ENCODE results near the gene INKA2.
"Not testable (repeated sequence)": the region's sequence is repeated elsewhere in the genome, so short reads cannot be mapped to it uniquely, and the experiment has no call there.

The INKA2 gene

DNA sequence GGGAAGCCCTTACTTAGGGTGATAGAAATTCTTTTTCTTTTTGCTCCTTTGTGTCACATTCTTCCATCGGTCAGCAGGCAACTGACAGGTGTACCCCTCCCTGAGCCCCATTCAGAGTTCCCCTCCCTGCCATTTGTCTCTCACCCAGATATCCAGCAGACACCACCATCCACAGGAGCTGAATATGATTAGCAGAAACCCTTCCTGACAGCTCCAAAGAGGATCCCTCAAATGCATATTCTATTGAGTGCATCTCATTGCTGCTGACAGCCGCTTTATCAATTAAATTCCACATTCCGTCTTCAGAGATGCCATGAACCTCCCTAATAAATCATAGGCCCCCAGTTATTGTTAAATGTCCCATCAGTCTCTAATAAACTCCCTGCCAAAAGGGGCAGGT lies 10.4 kb upstream of the INKA2 start:
- DNase-seq = no peak

DNA sequence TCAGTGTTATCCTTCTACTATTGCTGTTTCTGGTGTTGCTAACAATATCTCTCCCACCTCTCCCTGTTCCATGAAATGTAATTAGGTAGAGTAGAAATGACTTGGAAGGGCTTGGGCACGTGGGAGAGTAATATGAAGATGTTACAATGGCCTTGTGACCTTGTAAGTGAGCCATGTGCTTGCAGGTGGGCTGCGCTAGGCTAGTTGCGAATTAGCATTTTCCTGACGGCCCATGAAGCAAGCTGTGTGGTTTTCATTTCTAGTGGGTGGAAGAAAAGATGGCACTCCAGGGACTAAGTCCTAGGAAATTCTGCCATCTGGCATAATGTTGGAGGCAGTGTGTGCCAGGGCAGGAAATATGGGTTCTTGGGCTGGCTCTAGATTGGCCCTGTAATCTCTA lies 8.8 kb upstream of the INKA2 start:
- DNase-seq = no peak

DNA sequence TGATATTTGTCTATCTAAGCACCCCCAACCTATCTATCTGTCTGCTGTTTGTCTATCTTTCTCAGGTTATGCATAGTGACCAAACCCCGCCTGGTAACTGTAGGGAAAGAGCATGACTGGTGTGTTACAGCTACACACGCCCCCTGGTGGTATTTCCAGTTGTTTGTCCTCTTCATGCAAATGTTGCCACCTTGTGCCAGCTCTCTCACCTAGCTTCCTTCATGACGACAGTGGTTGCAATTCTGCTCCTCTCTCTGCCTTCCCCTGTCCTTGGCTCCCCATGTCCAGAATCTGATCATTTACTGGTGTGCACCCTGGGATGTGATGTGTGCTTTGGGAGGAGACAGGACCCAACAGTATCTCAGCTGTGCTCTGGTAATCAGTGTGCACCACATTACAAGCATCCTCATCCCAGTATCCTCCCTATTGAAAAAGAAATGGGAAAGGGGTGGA lies 8.1 kb upstream of the INKA2 start:
- DNase-seq = peak in 4 of 6 experiments; percentile 21 to 34 (median 26)

DNA sequence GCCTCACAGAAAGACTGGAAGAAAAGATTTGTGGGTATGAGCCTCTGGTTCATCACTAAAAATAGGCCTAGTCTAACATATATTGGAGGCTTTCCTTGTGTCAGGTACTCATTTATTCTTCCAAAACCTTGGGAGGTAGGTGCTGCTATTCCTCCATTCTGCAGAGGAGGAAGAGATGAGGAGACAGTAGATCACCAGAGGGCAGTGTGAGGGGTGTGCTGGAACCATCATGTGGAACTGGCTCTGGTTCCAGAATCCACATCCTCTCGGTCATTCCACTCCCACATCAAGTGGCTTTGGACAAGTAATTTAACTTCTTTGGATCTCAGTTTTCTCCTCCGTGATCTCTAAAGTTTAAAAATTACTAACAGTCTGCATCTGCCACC lies 7.4 kb upstream of the INKA2 start:
- no peak for DNase-seq

DNA sequence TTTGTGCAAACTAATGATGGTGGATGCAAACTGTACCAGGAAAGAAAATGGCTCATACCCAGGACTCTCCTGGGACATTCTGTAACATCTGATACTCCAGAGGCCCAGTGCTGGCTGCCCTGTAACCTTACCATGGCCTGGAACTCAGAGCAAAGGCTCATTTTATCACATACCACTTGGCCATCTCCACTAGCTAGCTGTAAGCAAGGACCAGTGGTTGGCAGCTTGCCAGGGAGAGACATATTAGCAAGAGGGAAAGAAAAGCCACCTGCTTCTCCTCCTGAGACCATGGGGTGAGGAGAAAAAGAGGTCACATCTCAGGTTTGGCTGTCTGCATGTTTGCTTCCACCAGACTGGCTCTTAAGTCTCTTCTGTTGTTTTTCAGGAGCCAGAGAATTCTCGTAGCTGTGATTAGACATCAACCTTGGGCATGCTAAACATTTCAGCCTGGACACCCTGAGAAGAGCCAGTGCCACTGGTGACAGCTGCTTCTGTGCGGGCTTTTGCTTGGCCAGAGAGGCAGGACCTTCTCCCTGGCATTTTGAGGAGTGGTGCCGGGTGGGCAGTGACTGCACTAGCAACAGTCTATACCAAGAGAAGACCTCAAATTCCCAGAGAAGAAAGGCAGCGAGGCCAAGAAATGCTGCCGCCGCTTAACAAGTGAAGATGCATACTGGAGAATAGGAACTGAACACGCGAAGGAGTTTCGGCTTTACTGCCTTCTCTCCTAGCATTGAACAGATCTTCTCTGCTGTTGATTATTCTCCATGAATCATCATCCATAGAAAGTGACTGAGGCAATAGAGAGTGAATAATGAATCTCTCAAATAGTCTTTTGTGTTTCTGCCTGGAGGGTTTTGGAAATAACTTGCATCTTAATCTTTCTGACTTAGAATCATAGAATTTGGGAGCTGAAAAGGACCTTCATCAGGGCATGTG lies 6.7 kb upstream of the INKA2 start:
- no peak for DNase-seq

DNA sequence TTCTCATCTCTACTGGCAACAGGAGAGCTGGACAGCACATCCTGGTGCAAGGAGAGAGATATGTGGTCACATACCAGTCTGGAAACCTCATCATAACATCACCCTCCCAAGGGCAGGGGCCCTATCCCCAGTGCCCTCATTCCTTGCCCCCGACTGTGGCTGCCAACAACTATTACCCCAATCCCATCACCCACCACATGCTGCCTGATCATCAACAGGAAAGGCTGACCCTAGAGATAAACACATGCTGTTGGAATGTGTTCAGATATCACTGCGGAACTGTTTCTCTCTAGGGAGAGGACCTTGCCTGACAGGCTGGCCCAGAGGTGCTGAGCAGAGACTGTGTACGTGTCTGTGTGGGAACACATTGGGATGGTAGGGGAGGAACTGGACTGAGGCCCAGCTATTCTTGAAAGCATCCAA lies 4.5 kb upstream of the INKA2 start:
- DNase-seq = no peak

DNA sequence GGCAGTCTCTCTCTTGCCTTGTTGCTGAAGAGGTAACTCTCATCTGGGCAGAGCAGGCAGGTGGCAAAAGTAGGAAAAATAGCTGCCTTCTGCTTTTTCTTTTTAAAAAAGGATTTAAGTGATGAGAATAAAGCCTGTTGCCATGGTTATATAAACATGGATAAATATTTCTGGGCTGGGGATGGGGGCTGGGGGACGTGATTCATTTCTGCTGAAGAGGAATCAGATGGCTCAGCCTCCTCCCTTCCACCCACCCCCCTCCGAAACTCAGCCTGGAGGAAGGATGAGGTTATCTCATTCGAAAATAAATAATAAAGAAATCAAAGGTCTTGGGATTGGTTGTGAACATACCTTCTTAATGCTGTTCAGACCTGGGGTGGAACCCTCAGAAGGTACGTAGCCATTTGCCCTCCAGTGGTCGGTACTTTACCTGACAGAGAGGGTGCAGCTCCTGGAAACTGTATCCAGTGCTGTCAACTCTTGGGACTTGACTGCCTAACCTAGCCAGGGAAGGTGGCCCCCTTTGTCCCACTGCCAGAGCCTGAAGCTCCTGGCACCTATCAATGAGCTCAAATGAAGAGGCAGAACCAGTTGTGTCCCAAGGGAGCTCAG lies 3.8 kb upstream of the INKA2 start:
- no peak for DNase-seq

DNA sequence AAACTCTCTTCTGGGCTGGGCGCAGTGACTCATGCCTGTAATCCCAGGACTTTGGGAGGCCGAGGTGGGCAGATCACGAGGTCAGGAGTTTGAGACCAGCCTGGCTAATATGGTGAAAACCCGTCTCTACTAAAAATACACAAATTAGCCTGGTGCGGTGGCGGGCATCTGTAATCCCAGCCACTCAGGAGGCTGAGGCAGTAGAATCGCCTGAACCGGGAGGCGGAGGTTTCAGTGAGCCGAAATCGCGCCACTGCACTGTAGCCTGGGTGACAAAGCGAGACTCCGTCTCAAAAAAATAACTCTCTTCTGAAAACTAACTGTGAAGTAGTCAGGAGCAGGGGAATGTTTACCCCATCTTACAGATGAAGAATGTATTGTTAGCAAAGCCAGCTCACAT lies 3.1 kb upstream of the INKA2 start:
- not testable (repeated sequence) for DNase-seq

DNA sequence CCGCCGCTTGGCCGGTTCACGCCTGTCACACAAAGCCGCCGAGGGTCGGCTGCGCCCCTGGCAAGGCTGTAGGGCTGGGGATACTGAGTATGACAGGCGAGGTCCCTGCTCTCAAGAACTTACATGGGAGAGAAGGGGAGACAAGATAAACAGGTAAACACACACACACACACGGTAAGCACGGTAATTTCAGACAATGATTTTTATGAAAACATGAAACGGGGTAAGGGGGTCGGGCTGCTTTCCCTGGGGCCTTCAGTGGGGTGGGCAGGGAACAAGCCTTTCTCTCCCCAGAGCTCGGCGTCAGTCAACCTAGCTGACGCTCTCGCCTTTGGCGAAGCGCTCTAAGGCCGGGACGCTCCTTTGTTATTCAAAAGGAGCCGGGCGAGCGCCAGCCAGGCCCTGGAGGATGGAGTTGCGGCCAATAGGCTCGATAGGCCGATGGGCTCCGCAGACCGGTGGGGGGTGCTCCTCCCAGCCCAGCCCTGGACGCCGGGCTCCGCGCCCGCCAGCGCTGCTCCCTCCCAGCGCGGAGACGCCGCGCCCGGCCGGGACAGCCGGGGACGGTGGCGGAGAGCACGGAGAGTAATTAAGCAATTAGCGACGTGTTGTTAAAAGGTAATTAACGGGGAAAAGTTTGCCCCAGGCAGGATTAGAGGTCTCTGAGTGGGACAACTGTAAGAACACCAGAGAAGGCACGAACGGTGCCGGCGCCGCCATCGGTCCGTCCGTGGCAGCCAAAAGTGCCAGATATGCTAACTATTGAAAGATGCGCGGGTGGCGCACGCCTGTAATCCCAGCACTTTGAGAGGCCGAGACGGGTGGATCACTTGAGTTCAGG lies 950 bp upstream of the INKA2 start:
- peak in 1 of 6 experiments; percentile 28 for DNase-seq

DNA sequence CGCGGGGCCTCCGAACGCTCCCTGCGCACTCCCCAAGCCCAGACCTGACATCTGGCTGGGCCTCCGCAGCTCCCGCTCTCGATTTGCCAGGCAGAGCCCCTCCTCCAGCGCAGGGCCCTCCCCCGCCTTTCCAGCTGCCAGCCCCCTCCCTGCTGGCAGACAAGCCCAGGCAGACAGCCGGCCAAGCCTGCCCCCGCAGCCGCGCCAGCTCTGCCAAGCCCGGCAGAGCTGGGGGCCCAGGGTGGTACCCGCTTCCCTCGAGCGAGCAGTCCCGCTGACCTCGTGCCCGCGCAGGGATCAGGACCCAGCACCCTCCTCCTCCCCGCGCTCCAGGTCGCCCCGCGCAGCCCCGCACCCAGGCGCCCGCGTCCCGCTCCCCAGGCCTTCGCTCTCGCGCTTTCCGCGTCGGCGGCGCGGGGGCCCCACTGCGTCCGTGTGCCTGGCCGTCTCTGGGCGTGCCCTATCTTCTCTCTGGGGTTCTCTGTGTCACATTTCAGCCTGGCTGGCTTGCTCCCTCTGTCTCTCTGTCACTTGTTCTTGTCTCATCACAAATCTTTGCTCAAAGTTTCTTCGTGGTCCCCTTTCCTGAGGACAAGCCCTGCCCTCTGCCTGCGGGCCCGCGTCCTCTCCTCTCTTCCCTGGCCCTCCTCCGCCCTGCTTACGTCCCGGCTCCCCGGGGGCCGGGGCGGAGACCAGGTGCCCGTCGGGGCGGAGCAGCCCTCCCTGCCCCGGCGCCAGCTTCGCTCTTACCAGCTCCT lies 580 bp downstream of the INKA2 start:
- DNase-seq = peak in 5 of 6 experiments; percentile 30 to 46 (median 38)

DNA sequence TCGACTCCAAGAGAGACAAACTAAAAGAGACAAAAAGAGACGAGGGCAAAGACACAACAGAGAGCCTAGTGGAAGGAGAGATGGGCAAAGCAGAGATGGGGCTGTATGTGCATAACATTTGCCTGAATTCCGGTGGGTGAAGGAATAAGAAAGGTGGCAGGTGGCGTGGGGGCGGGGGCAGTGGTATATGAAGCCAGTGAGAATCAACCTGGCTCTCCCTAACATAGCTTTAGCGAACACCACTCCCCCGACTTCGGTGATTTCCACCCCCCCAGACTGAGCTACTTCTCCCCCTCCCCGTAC lies 1.1 kb downstream of the INKA2 start:
- DNase-seq = peak in 1 of 6 experiments; percentile 41

DNA sequence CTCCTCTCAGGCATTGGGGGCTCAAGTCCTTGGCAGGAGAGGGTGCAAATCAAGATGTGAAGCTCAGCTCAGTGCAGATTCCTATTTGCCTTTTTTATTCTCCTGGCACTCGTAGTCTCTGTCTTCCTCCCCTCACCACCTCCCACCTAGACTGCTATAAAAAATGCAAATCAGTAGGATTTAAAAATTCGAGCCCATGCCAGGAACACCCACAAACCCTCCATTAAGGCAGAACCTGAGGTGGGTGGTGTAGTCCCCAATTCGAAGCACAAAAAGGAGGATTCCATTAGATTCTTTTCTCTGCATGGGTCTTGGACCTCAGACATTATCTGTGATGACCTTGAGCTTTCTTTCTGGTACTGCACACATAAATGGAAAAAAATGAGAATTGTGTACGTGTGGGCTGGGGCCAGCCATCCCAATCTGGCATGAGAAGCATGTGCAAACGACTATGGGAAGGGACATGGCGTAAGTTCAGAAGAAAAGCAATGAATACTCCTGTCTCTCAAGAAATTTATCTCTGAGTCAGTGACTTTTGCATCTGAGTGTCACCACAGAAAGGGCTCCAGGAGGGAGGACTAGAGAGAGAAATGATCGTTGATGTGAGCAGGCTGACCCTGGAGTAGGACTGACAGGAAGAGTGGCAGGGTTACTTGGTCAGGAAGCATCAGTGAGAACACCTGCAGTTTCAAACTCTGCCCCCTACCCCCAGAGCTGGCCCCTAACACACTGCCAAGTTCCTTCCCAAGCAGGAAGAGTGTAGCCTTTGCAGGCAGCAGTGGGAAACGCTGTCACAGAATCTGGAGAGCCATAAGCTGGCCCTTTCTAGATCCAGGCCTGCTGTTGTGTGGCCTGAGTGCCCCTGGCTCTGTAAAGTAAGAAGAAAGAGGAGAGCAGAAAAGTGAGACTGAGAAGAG lies 1.7 kb downstream of the INKA2 start:
- no peak for DNase-seq

DNA sequence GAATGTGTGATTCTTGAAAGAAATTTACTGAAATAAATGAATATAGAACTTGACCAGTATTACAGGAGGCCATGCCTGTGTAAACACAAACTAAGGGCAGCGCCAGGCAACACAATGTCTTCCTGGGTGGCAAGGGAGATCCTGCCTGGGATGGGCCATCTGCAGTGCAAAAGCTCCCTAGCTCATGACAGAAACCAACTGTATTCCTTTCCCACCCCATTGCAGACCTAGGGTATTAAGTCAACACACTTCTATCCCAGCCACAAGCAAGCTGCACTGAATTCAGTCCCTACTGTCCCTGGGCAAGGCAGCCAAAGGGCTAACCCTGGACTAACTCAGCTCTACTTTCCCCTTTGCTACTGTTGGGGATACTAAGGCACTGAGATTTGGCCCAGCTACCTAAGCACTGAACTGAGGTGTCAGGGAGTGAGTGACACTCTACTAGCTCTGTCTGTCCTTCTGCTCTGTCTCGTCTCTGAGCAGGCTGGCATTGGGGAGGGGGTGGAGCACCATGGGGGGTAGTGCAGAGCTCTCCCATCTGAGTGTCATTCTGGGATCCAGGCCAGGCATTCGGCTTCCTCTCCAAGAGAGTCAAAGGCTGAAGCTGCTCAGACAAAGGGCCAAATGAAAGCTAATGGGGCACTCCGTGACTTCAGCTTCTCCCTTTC lies 2.5 kb downstream of the INKA2 start:
- no peak for DNase-seq

DNA sequence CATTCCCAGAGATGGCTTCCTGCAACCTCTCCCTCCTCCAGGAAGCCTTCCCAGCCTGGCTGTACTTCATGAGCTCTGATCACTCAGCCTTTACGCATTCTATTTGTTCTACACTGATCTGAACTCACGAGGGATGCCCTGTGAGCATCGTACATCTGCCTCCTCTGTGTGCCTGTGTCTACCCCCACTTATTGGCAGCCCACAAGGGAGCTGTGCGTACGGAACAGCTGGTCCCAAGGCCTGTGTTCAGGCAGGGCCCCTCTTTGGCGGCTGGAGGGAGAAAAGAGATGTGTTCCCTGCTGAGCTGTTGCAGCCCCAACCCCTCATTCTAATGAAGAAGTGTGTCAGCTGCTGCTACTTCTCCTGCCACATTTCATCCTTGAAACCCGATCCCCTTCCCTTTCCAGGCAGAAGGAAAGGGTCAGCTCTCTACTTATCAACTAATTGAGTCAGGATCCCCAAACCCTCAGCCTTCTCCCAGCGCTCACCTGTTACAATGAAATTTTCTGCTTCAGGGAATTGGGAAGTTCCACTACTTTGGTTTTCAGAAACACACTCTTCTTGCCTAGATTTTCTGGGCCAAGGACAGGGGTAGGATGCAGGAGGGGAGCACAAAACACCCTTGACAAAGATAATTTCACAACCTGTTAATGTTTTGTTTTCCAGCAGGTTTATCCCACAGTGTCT lies 3.2 kb downstream of the INKA2 start:
- DNase-seq = no peak

DNA sequence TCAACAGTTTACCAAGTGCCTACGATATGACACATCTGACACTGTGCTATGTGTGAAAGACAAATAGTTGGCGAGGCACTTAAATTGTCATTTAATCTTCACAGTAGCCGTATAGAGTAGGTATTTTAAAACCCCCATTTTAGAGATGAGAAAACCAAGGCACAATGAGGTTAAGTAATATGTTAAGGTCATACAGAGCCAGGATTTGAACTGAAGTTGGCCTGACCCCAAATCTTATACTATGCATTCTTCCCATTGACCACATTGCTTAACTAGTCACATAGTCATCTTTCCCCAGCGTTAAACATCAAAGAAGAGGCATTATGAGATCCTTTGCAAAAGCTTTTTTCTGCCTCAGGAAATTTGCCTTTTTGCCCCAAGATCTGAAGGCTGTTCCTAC lies 3.9 kb downstream of the INKA2 start:
- DNase-seq = no peak

DNA sequence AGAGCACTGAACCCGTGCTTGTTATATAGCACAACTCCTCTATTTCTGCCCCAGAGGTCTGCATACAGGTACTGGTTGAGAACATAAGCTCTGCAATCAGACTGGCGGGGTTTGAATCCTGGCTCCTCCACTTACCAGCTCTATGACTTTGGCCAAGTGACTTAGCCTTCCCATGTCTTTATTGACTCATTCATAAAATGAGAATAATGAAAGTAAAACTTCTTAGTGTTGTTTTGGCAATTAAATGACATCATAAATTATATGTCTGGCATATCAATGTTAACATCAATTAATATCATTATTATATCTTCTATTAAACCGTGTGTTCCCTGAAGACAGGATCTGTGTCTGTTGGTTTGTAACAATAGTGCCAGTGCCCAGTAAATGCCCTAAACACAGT lies 4.3 kb downstream of the INKA2 start:
- DNase-seq = no peak

DNA sequence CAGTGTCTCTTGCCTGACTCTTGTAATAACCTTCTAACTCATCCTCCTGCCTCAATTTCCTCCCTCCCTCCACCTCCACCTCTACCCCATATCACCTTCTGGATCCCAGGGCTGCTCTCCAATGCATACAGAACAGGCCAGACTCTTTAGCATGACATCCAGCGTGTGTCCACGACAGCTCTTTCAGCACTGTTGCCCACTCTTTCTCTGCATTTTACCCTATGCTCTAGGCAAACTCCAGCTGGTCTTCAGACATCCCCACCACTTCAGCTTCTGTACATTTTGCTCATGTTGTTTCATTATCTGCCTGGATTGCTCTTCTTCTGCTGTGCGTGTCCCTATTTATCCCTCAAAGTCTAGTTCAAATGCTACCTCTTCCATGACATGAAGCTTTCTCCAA lies 4.8 kb downstream of the INKA2 start:
- DNase-seq = no peak

DNA sequence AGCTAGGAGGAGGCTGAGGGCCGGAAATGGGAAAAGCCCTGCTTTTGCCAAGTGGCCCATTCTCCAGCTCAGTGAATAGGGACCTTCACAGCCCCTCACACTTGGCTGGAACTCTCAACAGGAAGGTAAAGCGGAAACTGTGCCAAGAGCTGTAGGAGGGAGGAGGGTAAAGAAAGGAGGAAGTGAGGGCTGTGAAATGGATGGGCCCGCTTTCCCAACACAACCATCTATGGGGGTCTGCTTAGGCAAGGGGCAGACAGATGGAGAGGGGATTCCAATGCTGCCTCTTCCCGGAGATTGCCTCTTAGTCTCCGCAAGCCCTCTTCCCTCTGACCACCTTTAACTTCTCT lies 5.2 kb downstream of the INKA2 start:
- DNase-seq = no peak

DNA sequence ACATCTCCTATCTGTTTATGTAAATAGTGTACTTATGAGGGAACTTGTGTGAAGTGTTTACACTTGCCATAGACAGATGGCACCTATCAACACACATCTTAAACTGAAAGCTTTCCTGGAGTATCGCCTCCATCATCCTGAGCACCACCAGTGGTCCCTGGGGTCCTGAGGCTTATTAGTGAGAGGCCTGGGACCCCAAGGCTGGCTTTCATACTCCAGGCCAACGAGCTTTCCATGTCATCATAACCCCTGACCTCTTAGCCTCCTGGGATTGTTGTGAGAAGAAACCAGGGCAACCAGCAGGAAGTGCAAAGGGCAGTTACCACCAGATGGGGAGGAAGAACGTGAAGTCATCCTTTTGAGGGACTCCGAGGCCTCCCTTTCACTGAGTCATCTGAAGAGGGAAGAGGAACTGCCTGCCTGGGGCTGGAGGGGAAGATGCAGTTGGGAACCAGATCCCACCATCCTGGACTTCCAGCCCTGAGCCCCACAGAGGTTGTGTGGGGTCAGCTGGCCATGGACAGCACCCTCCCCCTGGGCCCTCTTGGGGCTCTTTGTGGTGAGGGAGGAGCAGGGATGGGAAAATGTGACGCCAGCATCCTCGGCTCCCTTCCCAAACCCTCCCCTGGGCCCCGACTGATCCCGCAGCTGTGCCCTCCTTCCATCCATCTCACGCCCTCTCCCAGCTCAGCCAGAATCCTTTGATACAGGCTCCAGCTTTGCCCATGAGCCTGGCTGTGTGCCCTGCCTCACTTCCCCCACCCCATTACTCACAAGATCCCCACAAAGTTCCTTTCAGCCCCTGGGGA lies 5.8 kb downstream of the INKA2 start:
- DNase-seq = no peak

DNA sequence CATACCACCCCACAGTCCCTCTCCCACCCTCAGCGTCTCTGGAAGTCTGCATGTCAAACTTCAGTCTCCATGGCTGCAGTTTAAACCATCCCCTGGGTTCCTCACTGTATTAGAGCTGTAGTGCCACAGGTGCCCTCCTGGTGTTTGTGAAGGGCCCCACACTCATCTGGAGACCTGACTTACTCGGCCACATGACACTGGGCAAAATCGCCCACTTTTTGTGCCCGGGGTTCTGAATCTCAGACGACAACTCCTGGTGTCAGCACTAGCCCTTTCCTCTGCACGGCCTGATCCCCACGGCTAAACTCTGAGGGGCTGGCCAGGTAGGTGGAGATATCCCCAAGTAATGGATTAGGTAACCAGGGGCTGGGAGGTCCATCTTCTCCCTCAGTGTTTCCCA lies 6.5 kb downstream of the INKA2 start:
- no peak for DNase-seq
